Thyroid gland (tissue), 4 donors: ENCODE results near the gene KCNB1. TPM values are rescaled to one million over a fixed set of nuclear protein-coding genes. Genes with fewer than 3 reads are reported as not detected.

ENCODE experiments used
- DNase-seq, 2 donors: peaks; one replicate each; pipeline ENCODE4 v3.0.0-alpha.2; 2019
- H3K27ac ChIP-seq, 3 donors: fragments of 200-600 bp; sonication (generic); 1 replicate in 2 of 3; 2 replicates in 1 of 3; pipeline ENCODE4 v1.5.1; 2016 to 2019; ENCODE audit warnings: mild to moderate bottlenecking in 1 of 3, moderate library complexity in 1 of 3
- H3K27me3 ChIP-seq: fragments of 200-600 bp; sonication (generic); one replicate; pipeline ENCODE4 v1.5.1; 2019
- H3K36me3 ChIP-seq, 2 donors: fragments of 200-600 bp; sonication (generic); one replicate each; pipeline ENCODE4 v1.5.1; 2016 to 2019
- H3K4me1 ChIP-seq, 2 donors: fragments of 200-600 bp; sonication (generic); one replicate each; pipeline ENCODE4 v1.5.1; 2017 to 2019
- H3K4me3 ChIP-seq, 3 donors: fragments of 200-600 bp; sonication (generic); replicated peaks in 1 of 3; 1 replicate in 2 of 3; 2 replicates in 1 of 3; pipeline ENCODE4 v1.5.1; 2016; ENCODE audit warnings: mild to moderate bottlenecking in 1 of 3
- H3K9me3 ChIP-seq: fragments of 200-600 bp; sonication (generic); one replicate; pipeline ENCODE4 v1.5.1; 2017
- POLR2A ChIP-seq, 2 donors: fragments of 450-650 bp; IDR thresholded peaks; one replicate each; pipeline ENCODE4 v1.6.1; 2017; ENCODE audit warnings: antibody characterized with exemption in 2 of 2, mild to moderate bottlenecking in 2 of 2, moderate library complexity in 1 of 2
- WGBS, 2 donors: methylation state at CpG; one replicate each; pipeline ENCODE4 v1.1.5; 2017; 5-methylcytosine and 5-hydroxymethylcytosine counted together
- intact Hi-C: fragments of 100-400 bp; cut with DNase I; formaldehyde crosslinking; loops from one replicate; pipeline ENCODE4 v1.15.1; 2023
- total RNA-seq, 4 donors: library from RNA; depleted of rRNA; stranded (reverse); fragments of >200 nt; gene quantifications; one replicate each; pipeline ENCODE4 v1.2.3, GENCODE V29; 2016
- TF ChIP-seq, protein P1 (sequence below), 6 experiments: fragments of 200-600 bp in 3 of 6; fragments of 450-650 bp in 3 of 6; sonication (generic) in 3 of 6; IDR thresholded peaks; one replicate each; pipeline ENCODE4 v1.5.1; 2016 to 2019; ENCODE audit warnings: antibody characterized with exemption in 6 of 6, mild to moderate bottlenecking in 2 of 6, inconsistent platforms in 1 of 6, moderate library complexity in 1 of 6

Gene KCNB1
- total RNA-seq, 4 donors from 2014 or later, result 0.34 to 0.54 (median 0.47) TPM

DNA sequence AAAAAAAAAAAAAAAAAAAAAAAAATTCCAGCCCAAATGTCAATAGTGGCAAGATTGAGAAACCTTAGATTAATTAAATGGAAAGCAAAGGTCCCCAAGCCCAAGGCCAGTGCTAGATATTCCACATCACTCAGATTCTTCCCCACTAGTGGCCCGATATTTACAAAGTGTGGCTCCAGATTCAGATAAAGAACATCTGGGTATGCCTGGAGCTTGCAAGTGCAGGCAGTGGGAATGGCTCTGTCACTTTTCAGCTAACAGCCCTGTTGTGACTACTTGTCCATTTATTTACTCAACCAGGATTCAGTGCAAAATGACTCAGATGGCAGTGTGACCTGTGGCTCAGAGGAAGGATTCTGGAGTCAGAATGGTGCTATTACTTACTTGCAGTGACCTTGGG is 8.2 kb upstream of the KCNB1 start:
- H3K4me1 ChIP-seq, result no peaks in the 10 kb centered on the region
- no peak for DNase-seq
- H3K4me3 ChIP-seq, result no peak overlapping the region
- TF ChIP-seq, protein P1, sequence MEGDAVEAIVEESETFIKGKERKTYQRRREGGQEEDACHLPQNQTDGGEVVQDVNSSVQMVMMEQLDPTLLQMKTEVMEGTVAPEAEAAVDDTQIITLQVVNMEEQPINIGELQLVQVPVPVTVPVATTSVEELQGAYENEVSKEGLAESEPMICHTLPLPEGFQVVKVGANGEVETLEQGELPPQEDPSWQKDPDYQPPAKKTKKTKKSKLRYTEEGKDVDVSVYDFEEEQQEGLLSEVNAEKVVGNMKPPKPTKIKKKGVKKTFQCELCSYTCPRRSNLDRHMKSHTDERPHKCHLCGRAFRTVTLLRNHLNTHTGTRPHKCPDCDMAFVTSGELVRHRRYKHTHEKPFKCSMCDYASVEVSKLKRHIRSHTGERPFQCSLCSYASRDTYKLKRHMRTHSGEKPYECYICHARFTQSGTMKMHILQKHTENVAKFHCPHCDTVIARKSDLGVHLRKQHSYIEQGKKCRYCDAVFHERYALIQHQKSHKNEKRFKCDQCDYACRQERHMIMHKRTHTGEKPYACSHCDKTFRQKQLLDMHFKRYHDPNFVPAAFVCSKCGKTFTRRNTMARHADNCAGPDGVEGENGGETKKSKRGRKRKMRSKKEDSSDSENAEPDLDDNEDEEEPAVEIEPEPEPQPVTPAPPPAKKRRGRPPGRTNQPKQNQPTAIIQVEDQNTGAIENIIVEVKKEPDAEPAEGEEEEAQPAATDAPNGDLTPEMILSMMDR (IDR thresholded peaks at IDR 0.05), result no peak
- no peak for TF ChIP-seq POLR2A (IDR thresholded peaks at IDR 0.05)
- 75 to 82% methylated on average over 1 of the region's 1 CpG for whole genome bisulfite sequencing, 2 donors
- intact Hi-C loops, result no loop called here
- no peaks in the 10 kb centered on the region for H3K27me3 ChIP-seq
- H3K36me3 ChIP-seq, result no peaks in the 10 kb centered on the region
- no peaks in the 10 kb centered on the region for H3K9me3 ChIP-seq
- no peak overlapping the region for H3K27ac ChIP-seq

DNA sequence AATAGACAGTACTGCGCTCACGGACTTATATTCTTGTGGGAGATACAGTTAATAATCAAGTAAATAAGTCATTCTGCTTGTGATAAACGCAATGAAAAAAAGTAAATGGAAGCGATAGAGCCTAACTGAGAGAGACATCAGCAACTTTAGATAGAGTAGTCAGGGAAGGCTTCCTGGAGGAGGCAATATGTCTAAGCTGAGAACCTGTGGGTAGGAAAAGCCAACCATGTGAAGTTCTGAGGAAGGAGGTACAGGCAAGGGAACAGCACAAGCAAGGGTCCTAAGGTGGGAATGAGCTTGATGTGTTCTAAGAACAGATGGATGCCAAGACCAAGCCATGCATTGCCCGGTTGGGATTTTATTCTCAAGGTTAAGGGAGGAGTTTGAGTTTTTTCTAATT is 7.2 kb upstream of the KCNB1 start:
- H3K27me3 ChIP-seq, result peaks cover 2% of the 10 kb centered on the region
- no peak for DNase-seq
- TF ChIP-seq, protein P1 (IDR thresholded peaks at IDR 0.05), result no peak
- TF ChIP-seq POLR2A (IDR thresholded peaks at IDR 0.05), result no peak
- no peaks in the 10 kb centered on the region for H3K36me3 ChIP-seq
- H3K27ac ChIP-seq, result no peak overlapping the region
- H3K9me3 ChIP-seq, result no peaks in the 10 kb centered on the region
- H3K4me1 ChIP-seq, result peaks cover 0 to 2% of the 10 kb centered on the region in 2 donors
- WGBS, 2 donors, result 91% methylated on average over 5 of the region's 5 CpGs
- intact Hi-C loops, result loop anchor here (10.0 kb wide), 1 partner anchor 245 kb away; no protein-coding TSS in a partner anchor
- H3K4me3 ChIP-seq, result no peak overlapping the region

DNA sequence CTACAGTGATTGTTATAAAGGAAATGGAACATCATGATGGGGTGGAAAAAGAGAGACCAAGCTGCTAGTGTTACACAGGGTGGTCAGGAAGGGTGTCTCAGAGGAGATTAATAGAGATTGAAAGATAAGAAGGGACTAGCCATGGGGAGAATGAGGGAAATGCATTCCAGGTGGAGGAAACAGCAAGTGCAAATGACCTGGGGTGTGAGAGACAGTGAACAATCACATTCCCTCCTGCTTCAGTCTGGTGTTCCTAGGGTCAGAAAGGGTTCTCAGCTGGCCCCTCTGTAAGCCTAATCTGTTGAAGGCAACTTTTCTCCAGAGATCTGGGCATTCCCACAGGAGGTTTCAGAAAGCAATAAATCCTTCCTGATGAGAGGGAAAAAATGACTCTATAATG is 3.6 kb upstream of the KCNB1 start:
- TF ChIP-seq POLR2A (IDR thresholded peaks at IDR 0.05), result no peak
- TF ChIP-seq, protein P1 (IDR thresholded peaks at IDR 0.05), result no peak

DNA sequence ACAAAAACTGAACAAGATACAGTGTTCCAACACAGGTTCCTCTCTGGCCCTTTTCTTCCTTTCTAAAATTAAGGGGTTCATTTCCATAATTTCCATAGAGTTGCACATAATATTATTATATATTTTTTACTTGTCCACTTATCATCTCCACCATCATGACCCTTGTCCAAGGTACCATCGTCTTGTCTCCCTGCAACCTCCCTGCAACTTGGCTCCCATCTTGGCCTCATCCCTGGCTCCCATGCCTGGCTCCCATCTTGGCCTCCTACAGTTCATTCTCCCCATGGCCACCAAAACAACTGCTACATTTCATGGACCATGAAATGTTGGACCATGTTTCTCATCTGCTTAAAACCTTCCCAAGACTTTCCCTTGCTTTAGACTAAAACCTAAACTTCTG is 3.1 kb upstream of the KCNB1 start:
- 64 to 74% methylated on average over 1 of the region's 1 CpG for WGBS, 2 donors
- TF ChIP-seq, protein P1 (IDR thresholded peaks at IDR 0.05), result no peak
- no peak for TF ChIP-seq POLR2A (IDR thresholded peaks at IDR 0.05)
- H3K4me3 ChIP-seq, result no peak overlapping the region
- no peak for DNase-seq
- H3K36me3 ChIP-seq, result no peaks in the 10 kb centered on the region
- H3K4me1 ChIP-seq, result peaks cover 13 to 22% of the 10 kb centered on the region in 2 donors
- no peak overlapping the region for H3K27ac ChIP-seq
- H3K9me3 ChIP-seq, result no peaks in the 10 kb centered on the region
- intact Hi-C loops, result loop anchor here (2.0 to 10.0 kb wide), 2 partner anchors 151 to 241 kb away; no protein-coding TSS in a partner anchor
- H3K27me3 ChIP-seq, result peaks cover 8% of the 10 kb centered on the region

More for the DNA sequence above, 3.6 kb upstream of the KCNB1 start:
- Histone ChIP-seq H3K27me3 (peaks cover 8% of the 10 kb centered on the region), H3K4me3 (no peak overlapping the region), H3K4me1 (peaks cover 13 to 22% of the 10 kb centered on the region in 2 donors), H3K36me3 (no peaks in the 10 kb centered on the region), H3K9me3 (no peaks in the 10 kb centered on the region), H3K27ac (no peak overlapping the region)
- DNase-seq, result no peak
- intact Hi-C loops, result loop anchor here (10.0 kb wide), 1 partner anchor 241 kb away; no protein-coding TSS in a partner anchor

DNA sequence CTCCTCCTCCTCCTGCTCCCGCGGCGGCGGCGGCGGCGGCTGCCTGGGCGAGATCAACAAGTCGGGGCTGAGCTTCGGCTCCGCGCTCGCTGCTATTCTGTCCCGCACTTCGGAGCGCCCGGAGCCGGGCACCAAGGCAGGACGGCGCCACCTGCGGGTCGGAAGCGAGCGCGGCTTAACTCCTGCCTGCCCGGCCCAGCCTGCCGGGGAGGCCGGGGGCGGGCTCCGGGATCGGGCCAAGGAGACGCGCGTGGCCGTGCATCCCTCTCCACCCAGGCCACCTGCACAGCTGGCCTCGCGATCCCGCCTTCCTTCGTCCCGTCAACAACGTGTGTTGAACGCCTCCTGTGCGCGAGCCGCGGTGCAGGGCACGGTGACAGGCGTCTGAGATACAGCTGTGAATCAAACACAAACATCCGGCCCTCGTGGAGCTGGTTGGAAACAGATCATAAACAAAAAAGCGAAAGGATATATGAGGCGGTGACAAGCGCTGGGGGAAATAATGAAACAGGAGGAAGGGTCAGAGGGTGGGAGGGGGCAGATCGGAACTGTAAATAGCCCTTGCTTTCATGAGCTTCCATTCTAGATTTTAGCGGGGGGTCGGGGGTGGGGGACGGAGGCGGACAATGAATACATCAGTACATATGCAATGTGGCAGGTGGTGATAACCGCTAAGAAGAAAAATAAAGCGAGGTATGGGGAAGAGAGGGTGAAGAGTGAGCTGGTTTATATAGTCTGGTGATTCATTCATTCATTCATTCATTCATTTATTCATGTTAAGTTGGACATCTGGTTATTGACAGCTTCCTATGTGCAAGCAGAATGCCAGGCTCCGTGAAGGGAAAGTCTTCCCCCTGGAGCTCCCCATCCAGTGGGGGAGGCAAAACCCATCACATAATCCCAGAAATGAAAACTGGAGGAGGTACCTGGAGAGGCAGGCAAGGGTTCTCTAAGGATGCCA is 2.0 kb upstream of the KCNB1 start:
- peak; percentile 70 to 75 for DNase-seq
- 3% methylated on average over 23 of the region's 61 CpGs for WGBS, 2 donors
- Histone ChIP-seq H3K4me3 (peak overlapping the region in 1 of 3 donors; percentile 19), H3K36me3 (no peaks in the 10 kb centered on the region), H3K27me3 (peaks cover 8% of the 10 kb centered on the region), H3K4me1 (peaks cover 13 to 22% of the 10 kb centered on the region in 2 donors), H3K27ac (no peak overlapping the region), H3K9me3 (no peaks in the 10 kb centered on the region)
- TF ChIP-seq POLR2A (IDR thresholded peaks at IDR 0.05), result peak in 1 of 2 donors; percentile 15
- TF ChIP-seq, protein P1 (IDR thresholded peaks at IDR 0.05), result peak; percentile 17 to 70 (median 64)
- intact Hi-C loops, result loop anchor here (2.0 to 10.0 kb wide), 2 partner anchors 150 to 240 kb away; no protein-coding TSS in a partner anchor
